K562 (cell line): Measurements from ENCODE around the gene NEDD4L. TPM values are rescaled to one million over a fixed set of nuclear protein-coding genes. Genes with fewer than 3 reads are reported as not detected.

Experiments
- C11orf30 ChIP-seq: fragments of 450-650 bp; IDR thresholded peaks from 2 replicates; pipeline ENCODE4 v1.6.1; 2016; ENCODE audit warnings: low read depth, mild to moderate bottlenecking
- FIP1L1 ChIP-seq: fragments of 200-400 bp; formaldehyde crosslinking; IDR thresholded peaks from 2 replicates; pipeline ENCODE4 v1.6.1; 2018; ENCODE audit warnings: mild to moderate bottlenecking, low read depth, low read length; ENCODE audit not compliant: poor library complexity, severe bottlenecking
- LEF1 ChIP-seq: fragments of 450-650 bp; IDR thresholded peaks from 2 replicates; pipeline ENCODE4 v1.6.1; 2016; ENCODE audit warnings: mild to moderate bottlenecking
- MTA2 ChIP-seq: fragments of 450-650 bp; IDR thresholded peaks from 2 replicates; pipeline ENCODE4 v1.6.1; 2016; ENCODE audit warnings: low read depth
- PHF20 ChIP-seq: fragments of 450-650 bp; IDR thresholded peaks from 2 replicates; pipeline ENCODE4 v1.6.1; 2018; ENCODE audit not compliant: partially characterized antibody
- RAD21 ChIP-seq, 2 experiments: fragments of 250-450 bp in 1 of 2; fragments of 450-650 bp in 1 of 2; sonication (Bioruptor Pico) in 1 of 2; formaldehyde crosslinking in 1 of 2; IDR thresholded peaks in 1 of 2; conservative IDR thresholded peaks in 1 of 2; 2 replicates each; pipeline versions ENCODE4 v1.4.0 to v1.8.0; 2020 to 2022; ENCODE audit warnings: mild to moderate bottlenecking in 2 of 2, moderate library complexity in 1 of 2
- SP1 ChIP-seq: sonication (generic); formaldehyde crosslinking; IDR thresholded peaks from 2 replicates; pipeline ENCODE4 v1.8.1; 2022; ENCODE audit warnings: mild to moderate bottlenecking, missing genetic modification reagents
- SP2 ChIP-seq: IDR thresholded peaks from 2 replicates; pipeline ENCODE4 v1.6.1; 2011; ENCODE audit warnings: mild to moderate bottlenecking, low read depth, low read length, moderate library complexity; ENCODE audit not compliant: poor library complexity, severe bottlenecking; ENCODE audit errors: extremely low read depth
- ZNF143 ChIP-seq: sonication (generic); formaldehyde crosslinking; IDR thresholded peaks from 2 replicates; pipeline ENCODE4 v1.9.0; 2022; ENCODE audit warnings: mild to moderate bottlenecking, missing genetic modification reagents
- ZNF766 ChIP-seq: fragments of 200-800 bp; sonication (Bioruptor generic); conservative IDR thresholded peaks from 2 replicates; pipeline ENCODE4 v1.6.1; 2016; ENCODE audit warnings: missing genetic modification characterization, missing compliant biosample characterization
- ZNF785 ChIP-seq: fragments of 250-450 bp; sonication (Bioruptor Pico); IDR thresholded peaks from 2 replicates; pipeline ENCODE4 v1.4.0; 2020; ENCODE audit warnings: mild to moderate bottlenecking
- polyA plus RNA-seq, 8 experiments: library from polyadenylated mRNA; depleted of rRNA in 4 of 8; stranded (reverse) in 5 of 8; unstranded in 3 of 8; fragments of >200 nt; fragmentation: Nextera tagmentation in 2 of 8; fragmentation: Illumina TruSeq in 1 of 8; extraction: Ambion mirVana in 2 of 8; extraction: Trizol in 1 of 8; gene quantifications; 2 replicates each; pipeline versions ENCODE4 v1.2.1 to v1.2.3, GENCODE V29; 2011 to 2014; ENCODE audit warnings: inconsistent platforms in 1 of 8, missing spikeins in 1 of 8
- total RNA-seq, 7 experiments: library from RNA; depleted of rRNA in 6 of 7; stranded (reverse); fragments of >200 nt in 6 of 7; fragmentation: Illumina TruSeq in 2 of 7; extraction: Trizol in 2 of 7; gene quantifications; 2 replicates each; pipeline versions ENCODE4 v1.2.1 to v1.2.3, GENCODE V29; 2011 to 2021; ENCODE audit warnings: low replicate concordance in 1 of 7
- TF ChIP-seq, protein P1 (sequence below): IDR thresholded peaks from 3 replicates; pipeline ENCODE4 v1.6.1; 2011; ENCODE audit warnings: borderline replicate concordance, mild to moderate bottlenecking, moderate library complexity; ENCODE audit not compliant: insufficient read length; ENCODE audit errors: extremely low read depth
- TF ChIP-seq, protein P2 (sequence below): fragments of 250-450 bp; sonication (Bioruptor Pico); IDR thresholded peaks from 2 replicates; pipeline ENCODE4 v1.5.0; 2022; ENCODE audit warnings: mild to moderate bottlenecking
- TF ChIP-seq, protein P3 (sequence below): sonication (generic); formaldehyde crosslinking; IDR thresholded peaks from 2 replicates; pipeline ENCODE4 v1.8.1; 2023; ENCODE audit warnings: mild to moderate bottlenecking, missing genetic modification reagents
- TF ChIP-seq, protein P4 (sequence below): fragments of 250-450 bp; sonication (Bioruptor Pico); IDR thresholded peaks from 2 replicates; pipeline ENCODE4 v1.5.0; 2020; ENCODE audit warnings: mild to moderate bottlenecking
- TF ChIP-seq, protein P5 (sequence below), 2 experiments: IDR thresholded peaks; 2 replicates each; pipeline ENCODE4 v1.6.1; 2012; ENCODE audit warnings: improper control_type of control experiment in 2 of 2, low read depth in 2 of 2, low read length in 2 of 2, borderline replicate concordance in 1 of 2

Gene NEDD4L
- total and polyA plus RNA-seq, 9 of the 15 experiments (the other 6 are each of a cell fraction or from before 2014, with no cell fraction given), result 8.1 to 33.4 (median 19.9) TPM

DNA sequence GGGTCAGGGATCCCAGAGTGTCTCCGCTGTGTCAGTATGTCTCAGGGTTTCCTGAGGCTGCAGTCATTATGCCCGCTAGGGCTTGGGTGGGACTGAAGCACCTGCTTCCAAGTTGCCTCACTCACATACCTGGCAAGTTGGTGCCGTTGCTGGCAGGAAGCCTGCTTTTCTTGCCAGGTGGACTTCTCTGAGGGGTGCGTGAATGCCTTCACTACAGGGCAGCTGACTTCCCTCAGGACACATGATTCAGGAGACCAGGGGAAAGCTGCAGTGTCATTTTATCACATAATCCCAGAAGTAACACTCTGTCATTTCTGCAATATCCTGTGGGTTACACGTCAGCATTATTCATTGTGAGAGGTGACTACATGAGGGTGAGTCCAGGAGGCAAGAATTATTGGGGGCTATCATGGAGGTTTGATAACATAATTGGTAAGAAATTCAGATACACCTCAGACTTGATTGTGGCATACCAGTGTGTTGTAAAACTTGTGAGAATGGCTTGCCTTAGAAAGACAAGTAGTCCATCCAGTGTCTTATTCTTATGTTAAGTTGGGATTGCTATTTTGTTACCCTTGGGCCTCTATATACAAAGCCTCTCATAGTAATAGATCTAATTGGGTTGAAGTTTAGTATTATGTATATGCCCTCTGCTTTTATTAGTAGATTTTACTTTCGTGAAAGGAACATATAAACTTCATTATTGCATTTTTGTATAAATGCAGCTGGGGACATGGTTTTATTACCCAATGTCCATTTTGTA is 44.1 kb downstream of the NEDD4L start (continued):
- TF ChIP-seq MTA2, result peak; percentile 41; the same call in 1 of the 2 replicates
- TF ChIP-seq, protein P1, sequence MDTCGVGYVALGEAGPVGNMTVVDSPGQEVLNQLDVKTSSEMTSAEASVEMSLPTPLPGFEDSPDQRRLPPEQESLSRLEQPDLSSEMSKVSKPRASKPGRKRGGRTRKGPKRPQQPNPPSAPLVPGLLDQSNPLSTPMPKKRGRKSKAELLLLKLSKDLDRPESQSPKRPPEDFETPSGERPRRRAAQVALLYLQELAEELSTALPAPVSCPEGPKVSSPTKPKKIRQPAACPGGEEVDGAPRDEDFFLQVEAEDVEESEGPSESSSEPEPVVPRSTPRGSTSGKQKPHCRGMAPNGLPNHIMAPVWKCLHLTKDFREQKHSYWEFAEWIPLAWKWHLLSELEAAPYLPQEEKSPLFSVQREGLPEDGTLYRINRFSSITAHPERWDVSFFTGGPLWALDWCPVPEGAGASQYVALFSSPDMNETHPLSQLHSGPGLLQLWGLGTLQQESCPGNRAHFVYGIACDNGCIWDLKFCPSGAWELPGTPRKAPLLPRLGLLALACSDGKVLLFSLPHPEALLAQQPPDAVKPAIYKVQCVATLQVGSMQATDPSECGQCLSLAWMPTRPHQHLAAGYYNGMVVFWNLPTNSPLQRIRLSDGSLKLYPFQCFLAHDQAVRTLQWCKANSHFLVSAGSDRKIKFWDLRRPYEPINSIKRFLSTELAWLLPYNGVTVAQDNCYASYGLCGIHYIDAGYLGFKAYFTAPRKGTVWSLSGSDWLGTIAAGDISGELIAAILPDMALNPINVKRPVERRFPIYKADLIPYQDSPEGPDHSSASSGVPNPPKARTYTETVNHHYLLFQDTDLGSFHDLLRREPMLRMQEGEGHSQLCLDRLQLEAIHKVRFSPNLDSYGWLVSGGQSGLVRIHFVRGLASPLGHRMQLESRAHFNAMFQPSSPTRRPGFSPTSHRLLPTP, result no peak
- TF ChIP-seq, protein P2, sequence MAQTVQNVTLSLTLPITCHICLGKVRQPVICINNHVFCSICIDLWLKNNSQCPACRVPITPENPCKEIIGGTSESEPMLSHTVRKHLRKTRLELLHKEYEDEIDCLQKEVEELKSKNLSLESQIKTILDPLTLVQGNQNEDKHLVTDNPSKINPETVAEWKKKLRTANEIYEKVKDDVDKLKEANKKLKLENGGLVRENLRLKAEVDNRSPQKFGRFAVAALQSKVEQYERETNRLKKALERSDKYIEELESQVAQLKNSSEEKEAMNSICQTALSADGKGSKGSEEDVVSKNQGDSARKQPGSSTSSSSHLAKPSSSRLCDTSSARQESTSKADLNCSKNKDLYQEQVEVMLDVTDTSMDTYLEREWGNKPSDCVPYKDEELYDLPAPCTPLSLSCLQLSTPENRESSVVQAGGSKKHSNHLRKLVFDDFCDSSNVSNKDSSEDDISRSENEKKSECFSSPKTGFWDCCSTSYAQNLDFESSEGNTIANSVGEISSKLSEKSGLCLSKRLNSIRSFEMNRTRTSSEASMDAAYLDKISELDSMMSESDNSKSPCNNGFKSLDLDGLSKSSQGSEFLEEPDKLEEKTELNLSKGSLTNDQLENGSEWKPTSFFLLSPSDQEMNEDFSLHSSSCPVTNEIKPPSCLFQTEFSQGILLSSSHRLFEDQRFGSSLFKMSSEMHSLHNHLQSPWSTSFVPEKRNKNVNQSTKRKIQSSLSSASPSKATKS (CRISPR knock-in tag), result no peak
- no peak for TF ChIP-seq FIP1L1
- TF ChIP-seq RAD21 (CRISPR knock-in tag; conservative IDR thresholded peaks at IDR 0.05 in 1 of 2, IDR thresholded peaks at IDR 0.05 in 1 of 2), result no peak
- TF ChIP-seq C11orf30, result peak; percentile 94
- TF ChIP-seq ZNF143 (CRISPR knock-in tag), result no peak
- TF ChIP-seq ZNF766 (CRISPR knock-in tag), result no peak
- no peak for TF ChIP-seq PHF20
- 0 out of 2 replicates have a peak, but pooled peaks have one; percentile 25 for TF ChIP-seq LEF1
- TF ChIP-seq, protein P3, sequence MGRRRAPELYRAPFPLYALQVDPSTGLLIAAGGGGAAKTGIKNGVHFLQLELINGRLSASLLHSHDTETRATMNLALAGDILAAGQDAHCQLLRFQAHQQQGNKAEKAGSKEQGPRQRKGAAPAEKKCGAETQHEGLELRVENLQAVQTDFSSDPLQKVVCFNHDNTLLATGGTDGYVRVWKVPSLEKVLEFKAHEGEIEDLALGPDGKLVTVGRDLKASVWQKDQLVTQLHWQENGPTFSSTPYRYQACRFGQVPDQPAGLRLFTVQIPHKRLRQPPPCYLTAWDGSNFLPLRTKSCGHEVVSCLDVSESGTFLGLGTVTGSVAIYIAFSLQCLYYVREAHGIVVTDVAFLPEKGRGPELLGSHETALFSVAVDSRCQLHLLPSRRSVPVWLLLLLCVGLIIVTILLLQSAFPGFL (CRISPR knock-in tag), result no peak
- TF ChIP-seq, protein P4, sequence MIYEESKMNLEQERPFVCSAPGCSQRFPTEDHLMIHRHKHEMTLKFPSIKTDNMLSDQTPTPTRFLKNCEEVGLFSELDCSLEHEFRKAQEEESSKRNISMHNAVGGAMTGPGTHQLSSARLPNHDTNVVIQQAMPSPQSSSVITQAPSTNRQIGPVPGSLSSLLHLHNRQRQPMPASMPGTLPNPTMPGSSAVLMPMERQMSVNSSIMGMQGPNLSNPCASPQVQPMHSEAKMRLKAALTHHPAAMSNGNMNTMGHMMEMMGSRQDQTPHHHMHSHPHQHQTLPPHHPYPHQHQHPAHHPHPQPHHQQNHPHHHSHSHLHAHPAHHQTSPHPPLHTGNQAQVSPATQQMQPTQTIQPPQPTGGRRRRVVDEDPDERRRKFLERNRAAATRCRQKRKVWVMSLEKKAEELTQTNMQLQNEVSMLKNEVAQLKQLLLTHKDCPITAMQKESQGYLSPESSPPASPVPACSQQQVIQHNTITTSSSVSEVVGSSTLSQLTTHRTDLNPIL (CRISPR knock-in tag), result no peak
- TF ChIP-seq SP1 (CRISPR knock-in tag), result no peak
- TF ChIP-seq ZNF785, result no peak
- TF ChIP-seq SP2, result no peak
- TF ChIP-seq, protein P5, sequence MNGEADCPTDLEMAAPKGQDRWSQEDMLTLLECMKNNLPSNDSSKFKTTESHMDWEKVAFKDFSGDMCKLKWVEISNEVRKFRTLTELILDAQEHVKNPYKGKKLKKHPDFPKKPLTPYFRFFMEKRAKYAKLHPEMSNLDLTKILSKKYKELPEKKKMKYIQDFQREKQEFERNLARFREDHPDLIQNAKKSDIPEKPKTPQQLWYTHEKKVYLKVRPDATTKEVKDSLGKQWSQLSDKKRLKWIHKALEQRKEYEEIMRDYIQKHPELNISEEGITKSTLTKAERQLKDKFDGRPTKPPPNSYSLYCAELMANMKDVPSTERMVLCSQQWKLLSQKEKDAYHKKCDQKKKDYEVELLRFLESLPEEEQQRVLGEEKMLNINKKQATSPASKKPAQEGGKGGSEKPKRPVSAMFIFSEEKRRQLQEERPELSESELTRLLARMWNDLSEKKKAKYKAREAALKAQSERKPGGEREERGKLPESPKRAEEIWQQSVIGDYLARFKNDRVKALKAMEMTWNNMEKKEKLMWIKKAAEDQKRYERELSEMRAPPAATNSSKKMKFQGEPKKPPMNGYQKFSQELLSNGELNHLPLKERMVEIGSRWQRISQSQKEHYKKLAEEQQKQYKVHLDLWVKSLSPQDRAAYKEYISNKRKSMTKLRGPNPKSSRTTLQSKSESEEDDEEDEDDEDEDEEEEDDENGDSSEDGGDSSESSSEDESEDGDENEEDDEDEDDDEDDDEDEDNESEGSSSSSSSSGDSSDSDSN (IDR thresholded peaks at IDR 0.05; ENCODE audit: borderline replicate concordance in 1 of 2, low read depth in 2 of 2, low read length in 2 of 2), result no peak
